Fibroblast of mammary gland (primary cell): Measurements from ENCODE around the gene CCL22.
A peak's percentile ranks its signal among the peaks of the same experiment; 100 is the strongest.
"Not testable (repeated sequence)": the region's sequence is repeated elsewhere in the genome, so short reads cannot be mapped to it uniquely, and the experiment has no call there.

Experiments
- DNase-seq: peaks from one replicate; pipeline ENCODE4 v3.0.0-alpha.2; 2010; ENCODE audit warnings: low read depth
- H3K4me3 ChIP-seq: 2 replicates; pipeline ENCODE4 v1.5.1; 2011; ENCODE audit warnings: low read depth, mild to moderate bottlenecking, low read length, moderate library complexity; ENCODE audit not compliant: control insufficient read depth
- CTCF ChIP-seq: conservative IDR thresholded peaks from 2 replicates; pipeline ENCODE4 v1.5.1; 2011; ENCODE audit warnings: low read depth, low read length, inconsistent platforms; ENCODE audit not compliant: control insufficient read depth, insufficient read depth

CCL22 gene

GRCh38 chr16:57374067-57374534, 15.5 kb downstream of the CCL22 start:
- no peak for TF ChIP-seq CTCF
- no peak overlapping the region for H3K4me3 ChIP-seq
- peak; percentile 61 for DNase-seq

GRCh38 chr16:57374925-57375465, 16.4 kb downstream of the CCL22 start:
- not testable (repeated sequence) for H3K4me3 ChIP-seq, DNase-seq

- no peak for DNase-seq
- no peak overlapping the region for H3K4me3 ChIP-seq
- TF ChIP-seq CTCF: no peak
Measured at GRCh38 chr16:57376313-57376818, 17.8 kb downstream of the CCL22 start.

- DNase-seq: no peak
- no peak overlapping the region for H3K4me3 ChIP-seq
- TF ChIP-seq CTCF: no peak
Measured at GRCh38 chr16:57377080-57377841, 18.7 kb downstream of the CCL22 start.

GRCh38 chr16:57379579-57379978, 21.0 kb downstream of the CCL22 start:
- DNase-seq: no peak
- no peak for TF ChIP-seq CTCF
- no peak overlapping the region for H3K4me3 ChIP-seq

- peak; percentile 26 for DNase-seq
- TF ChIP-seq CTCF: no peak
- no peak overlapping the region for H3K4me3 ChIP-seq
Measured at GRCh38 chr16:57380671-57381462, 22.3 kb downstream of the CCL22 start.
